ENCODE measurements around the gene LUM.

- no peak for TF ChIP-seq EZH2phosphoT487 (IDR thresholded peaks at IDR 0.05; ENCODE audit: borderline replicate concordance, low read depth)
- no peak for TF ChIP-seq CTCF (IDR thresholded peaks at IDR 0.05)
Observed at GRCh38 chr12:91078501-91078900, 32.8 kb downstream of the LUM start.
